Stimulated activated CD4-positive, alpha-beta T cell treated with anti-CD3 and anti-CD28 coated beads, TNF-alpha, amount 100 ng/mL, for 48 hours (primary cell): Measurements from ENCODE around the gene DCAF5.
"Not testable (repeated sequence)": the region's sequence is repeated elsewhere in the genome, so short reads cannot be mapped to it uniquely, and the experiment has no call there.

Experiments used
- DNase-seq, 3 donors: peaks; one replicate each; pipeline ENCODE4 v3.0.0-alpha.2; 2020; ENCODE audit warnings: low read depth in 3 of 3

DCAF5 gene

GRCh38 chr14:69152902-69153151 lies at the start of gene DCAF5:
Gene DCAF5 (minus strand): TSS chr14:69153119. CDS start chr14:69152978, 141 bp downstream.
- DNase-seq = peak; percentile 78 to 89 (median 88)

- no peak for DNase-seq
These were observed 46.9 kb upstream of the DCAF5 start for GRCh38 chr14:69199786-69200185.

- DNase-seq = no peak
These were observed 40.8 kb upstream of the DCAF5 start for GRCh38 chr14:69193721-69194120.

GRCh38 chr14:69191340-69192111 lies 38.6 kb upstream of the DCAF5 start, which contains the start of gene EXD2:
Gene EXD2 (plus strand): TSS chr14:69191498. CDS start chr14:69209471, 17,973 bp downstream.
- peak; percentile 56 to 75 (median 74) for DNase-seq

GRCh38 chr14:69190191-69190590 lies 37.3 kb upstream of the DCAF5 start:
- no peak for DNase-seq

GRCh38 chr14:69183735-69184134 lies 30.8 kb upstream of the DCAF5 start:
- no peak for DNase-seq

GRCh38 chr14:69182580-69182979 lies 29.7 kb upstream of the DCAF5 start:
- not testable (repeated sequence) for DNase-seq

- DNase-seq = no peak
These were observed 28.6 kb upstream of the DCAF5 start for GRCh38 chr14:69181491-69181890.

GRCh38 chr14:69175130-69175529 lies 22.2 kb upstream of the DCAF5 start:
- DNase-seq = no peak

GRCh38 chr14:69171569-69171968 lies 18.6 kb upstream of the DCAF5 start:
- no peak for DNase-seq

GRCh38 chr14:69170839-69171238 lies 17.9 kb upstream of the DCAF5 start:
- no peak for DNase-seq

GRCh38 chr14:69165787-69166186 lies 12.9 kb upstream of the DCAF5 start:
- not testable (repeated sequence) for DNase-seq

- no peak for DNase-seq
These were observed 8.7 kb upstream of the DCAF5 start for GRCh38 chr14:69161590-69161989.

GRCh38 chr14:69156224-69156623 lies 3.3 kb upstream of the DCAF5 start:
- no peak for DNase-seq

GRCh38 chr14:69154779-69155178 lies 1.9 kb upstream of the DCAF5 start:
- DNase-seq = no peak

- DNase-seq = no peak
These were observed 953 bp upstream of the DCAF5 start for GRCh38 chr14:69153873-69154270.

- no peak for DNase-seq
These were observed 393 bp upstream of the DCAF5 start for GRCh38 chr14:69153152-69153872.

GRCh38 chr14:69152181-69152901 lies 578 bp downstream of the DCAF5 start:
- peak in 1 of 3 donors; percentile 33 for DNase-seq

GRCh38 chr14:69151458-69152180 lies 1.3 kb downstream of the DCAF5 start:
- DNase-seq = peak; percentile 54 to 73 (median 64)

- DNase-seq = no peak
These were observed 3.3 kb downstream of the DCAF5 start for GRCh38 chr14:69149461-69150244.

- no peak for DNase-seq
These were observed 10.8 kb downstream of the DCAF5 start for GRCh38 chr14:69142101-69142500.
